Measurements from ENCODE around the gene ATXN1.

DNA sequence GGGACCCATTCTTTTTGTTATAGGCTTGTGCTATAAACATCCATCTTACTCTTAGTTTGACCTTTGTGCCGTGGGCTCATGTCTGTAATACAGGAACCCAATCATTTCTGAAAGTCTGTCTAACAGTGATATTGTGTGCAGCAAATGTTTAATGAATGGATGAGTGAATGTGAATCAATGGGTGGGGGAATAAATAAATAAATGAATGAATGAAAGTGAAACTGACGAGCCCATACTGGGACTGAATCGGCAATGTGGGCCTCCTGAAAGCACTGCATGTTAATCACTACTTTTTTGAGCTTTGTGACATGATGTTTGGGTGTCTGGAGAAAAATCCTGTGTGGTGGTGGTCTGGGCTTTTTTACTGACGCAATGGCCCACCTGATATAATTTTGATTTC lies 347.9 kb downstream of the ATXN1 start:
- TF ChIP-seq POLR2A (IDR thresholded peaks at IDR 0.05; ENCODE audit: low read length) (no peak), EP300 (IDR thresholded peaks at IDR 0.05) (no peak), ZFP36 (IDR thresholded peaks at IDR 0.05; ENCODE audit: borderline replicate concordance, partially characterized antibody) (no peak), CHD2 (IDR thresholded peaks at IDR 0.05; ENCODE audit: low read length, partially characterized antibody) (no peak), FOSL2 (IDR thresholded peaks at IDR 0.05) (no peak), FOSL2 (CRISPR knock-in tag; IDR thresholded peaks at IDR 0.05) (no peak), BHLHE40 (IDR thresholded peaks at IDR 0.05; ENCODE audit: low read depth, low read length) (no peak), NFE2L2 (conservative IDR thresholded peaks at IDR 0.05; ENCODE audit: low read length) (no peak), EHMT2 (IDR thresholded peaks at IDR 0.05; ENCODE audit: low read depth) (no peak), RCOR1 (IDR thresholded peaks at IDR 0.05; ENCODE audit: low read depth, low read length) (no peak)
- TF ChIP-seq, protein P1, sequence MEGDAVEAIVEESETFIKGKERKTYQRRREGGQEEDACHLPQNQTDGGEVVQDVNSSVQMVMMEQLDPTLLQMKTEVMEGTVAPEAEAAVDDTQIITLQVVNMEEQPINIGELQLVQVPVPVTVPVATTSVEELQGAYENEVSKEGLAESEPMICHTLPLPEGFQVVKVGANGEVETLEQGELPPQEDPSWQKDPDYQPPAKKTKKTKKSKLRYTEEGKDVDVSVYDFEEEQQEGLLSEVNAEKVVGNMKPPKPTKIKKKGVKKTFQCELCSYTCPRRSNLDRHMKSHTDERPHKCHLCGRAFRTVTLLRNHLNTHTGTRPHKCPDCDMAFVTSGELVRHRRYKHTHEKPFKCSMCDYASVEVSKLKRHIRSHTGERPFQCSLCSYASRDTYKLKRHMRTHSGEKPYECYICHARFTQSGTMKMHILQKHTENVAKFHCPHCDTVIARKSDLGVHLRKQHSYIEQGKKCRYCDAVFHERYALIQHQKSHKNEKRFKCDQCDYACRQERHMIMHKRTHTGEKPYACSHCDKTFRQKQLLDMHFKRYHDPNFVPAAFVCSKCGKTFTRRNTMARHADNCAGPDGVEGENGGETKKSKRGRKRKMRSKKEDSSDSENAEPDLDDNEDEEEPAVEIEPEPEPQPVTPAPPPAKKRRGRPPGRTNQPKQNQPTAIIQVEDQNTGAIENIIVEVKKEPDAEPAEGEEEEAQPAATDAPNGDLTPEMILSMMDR (IDR thresholded peaks at IDR 0.05): no peak
- TF ChIP-seq, protein P2, sequence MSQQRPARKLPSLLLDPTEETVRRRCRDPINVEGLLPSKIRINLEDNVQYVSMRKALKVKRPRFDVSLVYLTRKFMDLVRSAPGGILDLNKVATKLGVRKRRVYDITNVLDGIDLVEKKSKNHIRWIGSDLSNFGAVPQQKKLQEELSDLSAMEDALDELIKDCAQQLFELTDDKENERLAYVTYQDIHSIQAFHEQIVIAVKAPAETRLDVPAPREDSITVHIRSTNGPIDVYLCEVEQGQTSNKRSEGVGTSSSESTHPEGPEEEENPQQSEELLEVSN (IDR thresholded peaks at IDR 0.05; ENCODE audit: borderline replicate concordance, low read depth): no peak
- TF ChIP-seq, protein P3, sequence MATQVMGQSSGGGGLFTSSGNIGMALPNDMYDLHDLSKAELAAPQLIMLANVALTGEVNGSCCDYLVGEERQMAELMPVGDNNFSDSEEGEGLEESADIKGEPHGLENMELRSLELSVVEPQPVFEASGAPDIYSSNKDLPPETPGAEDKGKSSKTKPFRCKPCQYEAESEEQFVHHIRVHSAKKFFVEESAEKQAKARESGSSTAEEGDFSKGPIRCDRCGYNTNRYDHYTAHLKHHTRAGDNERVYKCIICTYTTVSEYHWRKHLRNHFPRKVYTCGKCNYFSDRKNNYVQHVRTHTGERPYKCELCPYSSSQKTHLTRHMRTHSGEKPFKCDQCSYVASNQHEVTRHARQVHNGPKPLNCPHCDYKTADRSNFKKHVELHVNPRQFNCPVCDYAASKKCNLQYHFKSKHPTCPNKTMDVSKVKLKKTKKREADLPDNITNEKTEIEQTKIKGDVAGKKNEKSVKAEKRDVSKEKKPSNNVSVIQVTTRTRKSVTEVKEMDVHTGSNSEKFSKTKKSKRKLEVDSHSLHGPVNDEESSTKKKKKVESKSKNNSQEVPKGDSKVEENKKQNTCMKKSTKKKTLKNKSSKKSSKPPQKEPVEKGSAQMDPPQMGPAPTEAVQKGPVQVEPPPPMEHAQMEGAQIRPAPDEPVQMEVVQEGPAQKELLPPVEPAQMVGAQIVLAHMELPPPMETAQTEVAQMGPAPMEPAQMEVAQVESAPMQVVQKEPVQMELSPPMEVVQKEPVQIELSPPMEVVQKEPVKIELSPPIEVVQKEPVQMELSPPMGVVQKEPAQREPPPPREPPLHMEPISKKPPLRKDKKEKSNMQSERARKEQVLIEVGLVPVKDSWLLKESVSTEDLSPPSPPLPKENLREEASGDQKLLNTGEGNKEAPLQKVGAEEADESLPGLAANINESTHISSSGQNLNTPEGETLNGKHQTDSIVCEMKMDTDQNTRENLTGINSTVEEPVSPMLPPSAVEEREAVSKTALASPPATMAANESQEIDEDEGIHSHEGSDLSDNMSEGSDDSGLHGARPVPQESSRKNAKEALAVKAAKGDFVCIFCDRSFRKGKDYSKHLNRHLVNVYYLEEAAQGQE (IDR thresholded peaks at IDR 0.05): no peak
